HG03095 (cell line): ENCODE measurements around the gene RAB40C.

Source experiments
- ATAC-seq: cut with Tn5 transposase; IDR thresholded peaks from one replicate; pipeline ENCODE4 v1.9.1; 2021; ENCODE audit warnings: moderate library complexity; ENCODE audit not compliant: unreplicated experiment

RAB40C gene

DNA sequence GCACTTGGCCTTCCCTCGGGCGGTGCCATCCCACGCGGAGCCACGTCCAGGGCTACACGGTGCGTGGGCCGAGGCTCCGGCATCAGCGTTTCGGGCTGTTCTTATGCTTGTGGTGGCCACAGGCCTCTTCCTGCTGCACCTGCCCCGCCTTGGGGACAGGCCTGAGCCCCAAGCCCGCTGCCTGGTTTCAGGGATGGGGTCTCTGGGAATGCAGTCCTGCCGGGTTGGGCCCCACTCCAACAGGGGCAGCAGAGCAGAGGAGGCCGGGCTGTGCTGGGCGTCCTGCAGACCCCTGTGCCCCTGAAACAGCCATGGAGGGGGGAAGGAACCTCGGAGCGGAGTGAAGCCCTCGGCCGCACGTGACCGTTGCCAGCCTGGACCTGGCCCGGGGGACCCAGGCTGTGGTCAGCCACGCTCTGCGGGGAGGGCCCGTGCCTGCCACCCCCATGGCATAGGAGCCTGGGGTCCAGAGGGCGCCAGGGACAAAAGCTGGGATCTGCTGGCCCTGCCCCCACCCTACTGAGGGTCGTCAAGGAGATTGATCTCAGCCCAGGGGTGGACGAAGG lies 40.5 kb downstream of the RAB40C start:
- no peak for ATAC-seq

DNA sequence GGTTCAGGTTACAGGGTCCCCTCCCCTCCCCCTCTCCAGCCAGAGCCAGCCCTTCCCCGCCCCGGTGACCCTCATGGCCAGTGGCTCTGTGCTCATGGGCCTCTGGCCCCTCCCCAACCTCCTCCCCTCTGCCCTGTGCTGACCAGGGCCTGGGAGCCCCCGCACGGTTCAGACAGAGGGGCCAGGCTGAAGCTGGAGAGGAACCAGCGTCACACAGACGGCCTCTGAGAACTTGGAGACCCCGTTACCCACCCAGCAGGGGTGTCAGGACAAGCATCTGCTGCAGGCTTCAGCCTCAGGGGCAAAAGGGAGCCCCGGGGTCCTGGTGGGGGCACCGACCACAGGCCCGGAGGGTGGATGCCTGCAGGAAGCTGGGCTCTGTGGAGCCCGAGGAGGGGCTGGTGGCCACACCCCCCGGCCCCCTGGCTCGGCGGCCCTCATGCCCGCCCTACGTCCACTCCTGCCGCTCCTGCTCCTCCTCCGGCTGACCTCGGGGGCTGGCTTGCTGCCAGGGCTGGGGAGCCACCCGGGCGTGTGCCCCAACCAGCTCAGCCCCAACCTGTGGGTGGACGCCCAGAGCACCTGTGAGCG lies 41.0 kb downstream of the RAB40C start, which contains the start of gene WFIKKN1:
WFIKKN1 (plus strand) TSS at position 171 of the 591 bp plus-strand sequence; CDS start at position 440, 269 bp downstream.
- ATAC-seq: no peak

GRCh38 chr16:631808-632358 lies 42.0 kb downstream of the RAB40C start:
- ATAC-seq: no peak

DNA sequence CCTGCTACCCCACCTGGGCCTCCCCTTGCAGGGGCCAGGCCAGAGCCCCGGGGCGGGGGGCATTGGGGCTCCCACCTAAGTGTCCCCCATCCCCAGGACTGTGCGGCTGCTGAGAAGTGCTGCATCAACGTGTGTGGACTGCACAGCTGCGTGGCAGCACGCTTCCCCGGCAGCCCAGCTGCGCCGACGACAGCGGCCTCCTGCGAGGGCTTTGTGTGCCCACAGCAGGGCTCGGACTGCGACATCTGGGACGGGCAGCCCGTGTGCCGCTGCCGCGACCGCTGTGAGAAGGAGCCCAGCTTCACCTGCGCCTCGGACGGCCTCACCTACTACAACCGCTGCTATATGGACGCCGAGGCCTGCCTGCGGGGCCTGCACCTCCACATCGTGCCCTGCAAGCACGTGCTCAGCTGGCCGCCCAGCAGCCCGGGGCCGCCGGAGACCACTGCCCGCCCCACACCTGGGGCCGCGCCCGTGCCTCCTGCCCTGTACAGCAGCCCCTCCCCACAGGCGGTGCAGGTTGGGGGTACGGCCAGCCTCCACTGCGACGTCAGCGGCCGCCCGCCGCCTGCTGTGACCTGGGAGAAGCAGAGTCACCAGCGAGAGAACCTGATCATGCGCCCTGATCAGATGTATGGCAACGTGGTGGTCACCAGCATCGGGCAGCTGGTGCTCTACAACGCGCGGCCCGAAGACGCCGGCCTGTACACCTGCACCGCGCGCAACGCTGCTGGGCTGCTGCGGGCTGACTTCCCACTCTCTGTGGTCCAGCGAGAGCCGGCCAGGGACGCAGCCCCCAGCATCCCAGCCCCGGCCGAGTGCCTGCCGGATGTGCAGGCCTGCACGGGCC lies 42.8 kb downstream of the RAB40C start:
- ATAC-seq: no peak

DNA sequence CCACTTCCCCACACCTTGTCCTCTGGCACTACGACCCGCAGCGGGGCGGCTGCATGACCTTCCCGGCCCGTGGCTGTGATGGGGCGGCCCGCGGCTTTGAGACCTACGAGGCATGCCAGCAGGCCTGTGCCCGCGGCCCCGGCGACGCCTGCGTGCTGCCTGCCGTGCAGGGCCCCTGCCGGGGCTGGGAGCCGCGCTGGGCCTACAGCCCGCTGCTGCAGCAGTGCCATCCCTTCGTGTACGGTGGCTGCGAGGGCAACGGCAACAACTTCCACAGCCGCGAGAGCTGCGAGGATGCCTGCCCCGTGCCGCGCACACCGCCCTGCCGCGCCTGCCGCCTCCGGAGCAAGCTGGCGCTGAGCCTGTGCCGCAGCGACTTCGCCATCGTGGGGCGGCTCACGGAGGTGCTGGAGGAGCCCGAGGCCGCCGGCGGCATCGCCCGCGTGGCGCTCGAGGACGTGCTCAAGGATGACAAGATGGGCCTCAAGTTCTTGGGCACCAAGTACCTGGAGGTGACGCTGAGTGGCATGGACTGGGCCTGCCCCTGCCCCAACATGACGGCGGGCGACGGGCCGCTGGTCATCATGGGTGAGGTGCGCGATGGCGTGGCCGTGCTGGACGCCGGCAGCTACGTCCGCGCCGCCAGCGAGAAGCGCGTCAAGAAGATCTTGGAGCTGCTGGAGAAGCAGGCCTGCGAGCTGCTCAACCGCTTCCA lies 43.6 kb downstream of the RAB40C start:
- ATAC-seq: no peak

GRCh38 chr16:634051-634670 lies 44.3 kb downstream of the RAB40C start:
- no peak for ATAC-seq

GRCh38 chr16:634996-635395 lies 45.1 kb downstream of the RAB40C start:
- no peak for ATAC-seq

DNA sequence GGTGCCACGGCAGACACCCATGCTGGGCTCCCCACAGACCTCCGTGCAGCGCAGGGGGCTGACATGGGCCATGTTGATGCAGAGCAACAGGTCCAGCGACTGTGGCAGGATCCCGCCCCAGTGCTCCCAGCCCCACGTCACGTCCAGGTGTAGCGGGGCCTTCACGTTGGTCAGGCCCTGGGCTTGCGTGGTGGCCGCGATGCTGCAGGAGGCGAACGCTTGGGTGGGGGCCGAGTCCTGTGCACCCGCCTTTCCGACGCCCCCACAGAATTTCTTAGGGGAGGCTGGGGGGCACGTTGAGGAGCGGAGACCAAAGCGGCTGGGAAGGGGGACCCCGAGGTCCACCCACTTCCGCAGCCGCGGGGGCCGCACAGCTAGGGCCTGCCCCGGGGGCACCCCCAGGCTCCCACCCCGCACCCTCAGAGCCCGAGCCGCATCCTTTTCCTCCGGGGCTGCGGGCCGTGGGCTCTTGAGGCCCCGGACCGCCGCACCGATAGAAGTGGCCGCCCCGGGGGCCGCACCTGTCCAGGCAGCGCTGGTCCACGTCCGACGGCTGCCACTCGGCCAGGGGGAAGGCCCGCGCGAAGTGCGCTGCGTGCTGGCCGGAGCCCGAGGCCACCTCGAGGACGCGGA lies 45.8 kb downstream of the RAB40C start:
- ATAC-seq: no peak

GRCh38 chr16:636206-637080 lies 46.6 kb downstream of the RAB40C start, which contains the start of gene METTL26:
Gene METTL26, minus strand, starts transcription at chr16:636305. Its CDS starts 15 bp downstream, at chr16:636290.
- ATAC-seq: peak; percentile 61

- no peak for ATAC-seq
Measured at GRCh38 chr16:637081-638018, 47.5 kb downstream of the RAB40C start.

DNA sequence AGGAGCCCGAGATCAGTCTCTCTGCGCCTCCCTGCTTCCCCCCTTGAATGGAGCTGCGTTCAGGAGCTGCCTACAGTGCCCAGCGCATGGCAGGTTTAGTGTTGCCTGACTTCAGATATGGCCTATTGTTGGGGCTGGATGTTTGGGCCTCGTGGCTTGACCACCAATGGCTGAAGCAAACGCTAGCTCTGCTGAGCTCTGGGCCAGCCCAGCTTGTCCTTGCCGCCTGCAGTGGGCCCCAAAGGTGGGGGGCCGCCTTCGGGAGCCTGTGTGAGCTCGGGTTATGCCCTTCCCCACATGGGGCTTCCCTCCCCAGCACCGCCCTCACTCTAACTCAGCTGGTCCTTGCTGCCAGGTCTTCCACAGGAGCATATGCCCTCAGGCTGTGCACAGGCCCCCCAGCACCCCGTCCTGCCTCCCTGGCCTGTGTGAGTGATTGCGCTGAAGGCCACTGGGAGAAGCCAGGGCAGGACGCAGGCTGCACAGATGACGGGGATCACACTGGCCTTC lies 48.2 kb downstream of the RAB40C start:
- ATAC-seq: no peak

GRCh38 chr16:638836-639235 lies 49.0 kb downstream of the RAB40C start:
- ATAC-seq: no peak

DNA sequence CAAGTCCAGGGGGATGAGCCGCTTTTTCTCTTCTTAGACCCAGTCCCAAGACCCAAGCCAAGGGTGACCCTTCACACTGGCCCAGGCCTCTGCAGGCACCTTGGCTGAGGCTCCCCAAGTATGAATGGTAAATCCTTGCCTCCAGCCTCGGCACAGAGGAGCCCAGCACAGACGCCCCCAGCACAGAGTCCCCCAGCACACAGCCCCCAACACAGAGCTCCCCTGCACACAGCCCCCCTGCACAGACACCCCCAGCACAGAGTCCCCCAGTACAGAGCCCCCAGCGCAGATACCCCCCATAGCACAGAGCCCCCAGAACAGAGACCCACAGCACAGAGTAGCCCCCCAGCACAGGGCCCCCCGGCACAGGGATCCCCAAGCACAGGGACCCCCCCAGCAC lies 50.7 kb downstream of the RAB40C start:
- ATAC-seq: no peak

- ATAC-seq: peak; percentile 43
Measured at GRCh38 chr16:641326-642188, 51.7 kb downstream of the RAB40C start, which contains the start of gene MCRIP2. Gene MCRIP2, plus strand, starts transcription at chr16:641828. Its CDS starts 164 bp downstream, at chr16:641992.

GRCh38 chr16:642189-643049 lies 52.6 kb downstream of the RAB40C start:
- peak; percentile 17 for ATAC-seq

DNA sequence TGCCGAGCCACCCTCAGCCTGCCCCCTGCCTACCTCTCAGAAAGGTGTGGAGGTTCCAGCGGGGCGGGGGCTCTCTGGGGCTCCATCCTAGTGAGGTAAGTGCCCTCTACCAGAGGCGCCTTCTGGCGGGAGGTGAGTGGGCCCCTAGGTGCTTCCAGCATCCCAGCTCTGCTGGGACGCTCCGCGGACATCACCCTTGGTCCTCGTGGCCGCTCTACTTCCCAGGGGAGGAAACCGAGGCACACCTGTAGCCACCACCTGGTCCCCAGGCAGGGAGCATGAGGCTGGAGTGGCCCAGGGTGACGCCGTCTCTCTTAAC lies 53.1 kb downstream of the RAB40C start:
- no peak for ATAC-seq
